BE2C (cell line): Measurements from ENCODE around the gene TBATA.

Experiments
- DNase-seq: peaks from one replicate; pipeline ENCODE4 v3.0.0-alpha.2; 2020
- H3K27me3 ChIP-seq: fragments of 250-450 bp; sonication (Bioruptor Pico); 2 replicates; pipeline ENCODE4 v1.5.1; 2020; ENCODE audit warnings: mild to moderate bottlenecking
- H3K36me3 ChIP-seq: fragments of 250-450 bp; sonication (Bioruptor Pico); 2 replicates; pipeline ENCODE4 v1.5.1; 2020; ENCODE audit warnings: mild to moderate bottlenecking
- H3K4me1 ChIP-seq: fragments of 250-450 bp; sonication (Bioruptor Pico); 2 replicates; pipeline ENCODE4 v1.5.1; 2020
- H3K4me3 ChIP-seq: 2 replicates; pipeline ENCODE4 v1.5.1; 2011; ENCODE audit warnings: low read depth, low read length
- H3K9me3 ChIP-seq: fragments of 250-450 bp; sonication (Bioruptor Pico); 2 replicates; pipeline ENCODE4 v1.5.1; 2020
- CTCF ChIP-seq: IDR thresholded peaks from 2 replicates; pipeline ENCODE4 v1.5.1; 2012; ENCODE audit warnings: mild to moderate bottlenecking, low read depth, low read length

Gene TBATA

GRCh38 chr10:70758757-70759514, 26.2 kb downstream of the TBATA start:
- peaks cover 7% of the 10 kb centered on the region; the same call in 1 of the 2 replicates for H3K4me1 ChIP-seq
- no peaks in the 10 kb centered on the region for H3K27me3 ChIP-seq
- H3K9me3 ChIP-seq, result no peaks in the 10 kb centered on the region
- TF ChIP-seq CTCF, result peak; percentile 84
- peak; percentile 73 for DNase-seq
- no peaks in the 10 kb centered on the region for H3K36me3 ChIP-seq
- H3K4me3 ChIP-seq, result no peak overlapping the region

- TF ChIP-seq CTCF, result no peak
- DNase-seq, result no peak
- Histone ChIP-seq H3K9me3 (no peaks in the 10 kb centered on the region), H3K36me3 (no peaks in the 10 kb centered on the region), H3K4me1 (peaks cover 7% of the 10 kb centered on the region; the same call in 1 of the 2 replicates), H3K27me3 (no peaks in the 10 kb centered on the region), H3K4me3 (no peak overlapping the region)
These were observed 27.3 kb downstream of the TBATA start for GRCh38 chr10:70757856-70758255.

GRCh38 chr10:70756700-70757360, 28.3 kb downstream of the TBATA start:
- DNase-seq, result no peak

GRCh38 chr10:70753841-70754621, 31.1 kb downstream of the TBATA start:
- no peaks in the 10 kb centered on the region for H3K4me1 ChIP-seq
- no peak for TF ChIP-seq CTCF
- H3K4me3 ChIP-seq, result no peak overlapping the region
- H3K27me3 ChIP-seq, result no peaks in the 10 kb centered on the region
- H3K36me3 ChIP-seq, result no peaks in the 10 kb centered on the region
- no peaks in the 10 kb centered on the region for H3K9me3 ChIP-seq
- DNase-seq, result no peak

More at GRCh38 chr10:70756700-70757360, 28.3 kb downstream of the TBATA start:
- TF ChIP-seq CTCF, result no peak
- Histone ChIP-seq H3K27me3 (no peaks in the 10 kb centered on the region), H3K4me1 (peaks cover 7% of the 10 kb centered on the region; the same call in 1 of the 2 replicates), H3K9me3 (no peaks in the 10 kb centered on the region), H3K4me3 (no peak overlapping the region), H3K36me3 (no peaks in the 10 kb centered on the region)

- Histone ChIP-seq H3K4me1 (no peaks in the 10 kb centered on the region), H3K27me3 (no peaks in the 10 kb centered on the region), H3K4me3 (no peak overlapping the region), H3K36me3 (no peaks in the 10 kb centered on the region), H3K9me3 (no peaks in the 10 kb centered on the region)
- TF ChIP-seq CTCF, result no peak
- no peak for DNase-seq
These were observed 32.0 kb downstream of the TBATA start for GRCh38 chr10:70753026-70753663.
